ENCODE results near the gene RAC3.

DNA sequence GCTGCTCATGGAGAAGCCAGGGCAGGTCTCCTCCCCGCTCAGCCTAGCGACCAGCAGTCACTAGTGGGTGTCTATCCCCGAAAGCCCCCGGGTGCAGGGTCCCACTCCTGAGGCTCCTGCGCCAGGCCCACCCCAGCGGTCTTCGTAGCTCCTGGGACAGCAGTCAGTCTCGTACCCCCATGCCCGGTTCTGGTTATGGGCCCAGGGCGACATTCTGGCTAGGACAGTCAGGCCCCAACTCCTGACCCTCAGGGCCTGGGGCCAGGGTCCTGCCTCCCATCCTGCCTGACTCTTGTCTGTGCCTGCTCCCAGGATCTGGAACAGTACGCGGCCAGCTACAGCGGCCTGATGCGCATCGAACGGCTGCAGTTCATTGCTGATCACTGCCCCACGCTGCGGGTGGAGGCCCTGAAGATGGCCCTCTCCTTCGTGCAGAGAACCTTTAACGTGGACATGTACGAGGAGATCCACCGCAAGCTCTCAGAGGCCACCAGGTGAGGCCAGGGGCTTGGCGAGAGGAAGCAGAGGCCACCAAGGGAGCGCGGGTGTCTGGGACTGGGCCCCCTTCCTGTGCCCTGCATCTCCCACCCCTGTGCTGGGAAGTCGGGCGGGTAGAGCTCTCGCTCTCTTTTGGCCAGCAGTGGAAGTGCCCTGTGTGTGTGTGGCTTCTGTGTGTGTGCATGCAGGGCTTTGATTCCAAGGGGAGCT lies 22.2 kb downstream of the RAC3 start:
- no peak for TF ChIP-seq NFIC (IDR thresholded peaks at IDR 0.05)
- TF ChIP-seq, protein P1, sequence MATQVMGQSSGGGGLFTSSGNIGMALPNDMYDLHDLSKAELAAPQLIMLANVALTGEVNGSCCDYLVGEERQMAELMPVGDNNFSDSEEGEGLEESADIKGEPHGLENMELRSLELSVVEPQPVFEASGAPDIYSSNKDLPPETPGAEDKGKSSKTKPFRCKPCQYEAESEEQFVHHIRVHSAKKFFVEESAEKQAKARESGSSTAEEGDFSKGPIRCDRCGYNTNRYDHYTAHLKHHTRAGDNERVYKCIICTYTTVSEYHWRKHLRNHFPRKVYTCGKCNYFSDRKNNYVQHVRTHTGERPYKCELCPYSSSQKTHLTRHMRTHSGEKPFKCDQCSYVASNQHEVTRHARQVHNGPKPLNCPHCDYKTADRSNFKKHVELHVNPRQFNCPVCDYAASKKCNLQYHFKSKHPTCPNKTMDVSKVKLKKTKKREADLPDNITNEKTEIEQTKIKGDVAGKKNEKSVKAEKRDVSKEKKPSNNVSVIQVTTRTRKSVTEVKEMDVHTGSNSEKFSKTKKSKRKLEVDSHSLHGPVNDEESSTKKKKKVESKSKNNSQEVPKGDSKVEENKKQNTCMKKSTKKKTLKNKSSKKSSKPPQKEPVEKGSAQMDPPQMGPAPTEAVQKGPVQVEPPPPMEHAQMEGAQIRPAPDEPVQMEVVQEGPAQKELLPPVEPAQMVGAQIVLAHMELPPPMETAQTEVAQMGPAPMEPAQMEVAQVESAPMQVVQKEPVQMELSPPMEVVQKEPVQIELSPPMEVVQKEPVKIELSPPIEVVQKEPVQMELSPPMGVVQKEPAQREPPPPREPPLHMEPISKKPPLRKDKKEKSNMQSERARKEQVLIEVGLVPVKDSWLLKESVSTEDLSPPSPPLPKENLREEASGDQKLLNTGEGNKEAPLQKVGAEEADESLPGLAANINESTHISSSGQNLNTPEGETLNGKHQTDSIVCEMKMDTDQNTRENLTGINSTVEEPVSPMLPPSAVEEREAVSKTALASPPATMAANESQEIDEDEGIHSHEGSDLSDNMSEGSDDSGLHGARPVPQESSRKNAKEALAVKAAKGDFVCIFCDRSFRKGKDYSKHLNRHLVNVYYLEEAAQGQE (IDR thresholded peaks at IDR 0.05; ENCODE audit: low read depth): no peak
- no peak for TF ChIP-seq ZBTB7A (IDR thresholded peaks at IDR 0.05; ENCODE audit: low read depth)
- TF ChIP-seq, protein P2, sequence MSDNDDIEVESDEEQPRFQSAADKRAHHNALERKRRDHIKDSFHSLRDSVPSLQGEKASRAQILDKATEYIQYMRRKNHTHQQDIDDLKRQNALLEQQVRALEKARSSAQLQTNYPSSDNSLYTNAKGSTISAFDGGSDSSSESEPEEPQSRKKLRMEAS (IDR thresholded peaks at IDR 0.05): no peak
- no peak for TF ChIP-seq TAF1 (IDR thresholded peaks at IDR 0.05; ENCODE audit: low read depth)
- no peak for TF ChIP-seq CEBPB (IDR thresholded peaks at IDR 0.05)
- TF ChIP-seq FOXM1 (IDR thresholded peaks at IDR 0.05; ENCODE audit: borderline replicate concordance, low read depth): no peak
- TF ChIP-seq, protein P3, sequence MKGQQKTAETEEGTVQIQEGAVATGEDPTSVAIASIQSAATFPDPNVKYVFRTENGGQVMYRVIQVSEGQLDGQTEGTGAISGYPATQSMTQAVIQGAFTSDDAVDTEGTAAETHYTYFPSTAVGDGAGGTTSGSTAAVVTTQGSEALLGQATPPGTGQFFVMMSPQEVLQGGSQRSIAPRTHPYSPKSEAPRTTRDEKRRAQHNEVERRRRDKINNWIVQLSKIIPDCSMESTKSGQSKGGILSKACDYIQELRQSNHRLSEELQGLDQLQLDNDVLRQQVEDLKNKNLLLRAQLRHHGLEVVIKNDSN (IDR thresholded peaks at IDR 0.05): no peak
- TF ChIP-seq CREB1 (IDR thresholded peaks at IDR 0.05; ENCODE audit: low read depth): no peak
- TF ChIP-seq RAD21 (IDR thresholded peaks at IDR 0.05; ENCODE audit: low read depth): no peak
- TF ChIP-seq YY1 (IDR thresholded peaks at IDR 0.05; ENCODE audit: low read depth): no peak
- TF ChIP-seq EGR1 (IDR thresholded peaks at IDR 0.05): no peak
